ENCODE measurements around the gene TFG.
"Not testable (repeated sequence)": the region's sequence is repeated elsewhere in the genome, so short reads cannot be mapped to it uniquely, and the experiment has no call there.

The TFG gene

DNA sequence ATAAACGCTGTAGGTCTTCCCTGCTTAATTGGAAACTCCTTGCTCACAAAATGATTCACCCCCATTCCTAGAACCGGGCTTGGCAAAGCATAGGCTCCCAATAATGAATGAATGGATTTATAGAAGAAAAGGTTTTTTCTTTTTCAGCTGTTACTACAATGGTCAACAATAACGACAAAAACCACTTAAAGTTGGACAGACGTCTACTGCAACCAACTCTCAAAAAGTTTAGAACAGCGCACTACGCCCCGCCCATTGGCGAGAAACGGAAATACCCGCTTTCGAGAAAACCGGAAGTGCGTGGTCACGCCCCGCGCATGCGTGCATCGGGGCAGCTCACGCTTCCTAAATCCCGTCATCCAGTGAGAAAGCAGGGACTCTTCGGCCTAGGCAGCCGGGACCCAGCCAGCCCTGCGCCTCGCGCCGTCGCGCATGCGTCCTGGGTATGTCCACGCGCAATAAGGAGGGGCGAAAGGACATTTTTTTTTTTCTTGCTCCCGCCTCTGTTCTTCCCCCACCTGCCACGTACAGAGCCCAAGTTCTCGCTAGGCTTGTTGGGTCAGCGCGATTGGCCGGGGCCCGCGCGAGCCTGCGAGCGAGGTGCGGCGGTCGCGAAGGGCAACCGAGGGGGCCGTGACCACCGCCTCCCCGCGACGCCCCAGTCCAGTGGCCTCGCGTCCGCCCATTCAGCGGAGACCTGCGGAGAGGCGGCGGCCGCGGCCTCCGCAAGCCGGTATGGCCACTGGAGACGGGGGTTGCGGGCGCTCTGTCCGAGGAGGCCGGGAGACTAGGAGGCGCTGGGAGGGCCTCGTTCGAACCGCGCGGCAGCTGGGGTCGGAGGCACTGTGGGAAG, at the start of gene TFG:
TSS of gene TFG (plus strand) at position 506 of the 853 bp plus-strand sequence. CDS start 4,192 bp downstream, outside the sequence.
- intact Hi-C loops (cut with DNase I) = no loop called here
- peak; percentile 95 to 99 (median 96) for DNase-seq

- intact Hi-C loops (cut with DNase I); DNase-seq: not testable (repeated sequence)
These were observed 48.0 kb upstream of the TFG start for GRCh38 chr3:100661294-100661693.

- intact Hi-C loops (cut with DNase I) = no loop called here
- no peak for DNase-seq
These were observed 47.0 kb upstream of the TFG start for GRCh38 chr3:100662113-100662823.

DNA sequence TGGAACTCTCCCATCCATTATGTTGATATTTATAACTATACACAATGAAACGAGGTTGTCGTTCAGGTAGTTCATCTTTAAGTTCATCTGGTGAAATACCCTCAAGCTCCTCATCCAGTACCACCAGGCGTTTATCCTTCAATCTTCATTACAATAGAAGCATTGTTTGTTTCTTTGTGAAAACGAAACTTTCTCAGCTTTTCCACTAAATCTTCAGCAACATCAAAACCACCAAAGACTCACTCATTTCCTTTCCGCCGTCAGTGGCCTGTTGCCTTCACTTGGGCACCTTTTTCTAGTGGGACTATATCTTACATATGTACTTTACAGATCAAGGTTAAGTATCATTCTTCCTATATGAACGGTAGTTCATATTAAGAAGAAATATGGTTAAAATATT, 44.1 kb upstream of the TFG start:
- DNase-seq = no peak
- intact Hi-C loops (cut with DNase I) = no loop called here

DNA sequence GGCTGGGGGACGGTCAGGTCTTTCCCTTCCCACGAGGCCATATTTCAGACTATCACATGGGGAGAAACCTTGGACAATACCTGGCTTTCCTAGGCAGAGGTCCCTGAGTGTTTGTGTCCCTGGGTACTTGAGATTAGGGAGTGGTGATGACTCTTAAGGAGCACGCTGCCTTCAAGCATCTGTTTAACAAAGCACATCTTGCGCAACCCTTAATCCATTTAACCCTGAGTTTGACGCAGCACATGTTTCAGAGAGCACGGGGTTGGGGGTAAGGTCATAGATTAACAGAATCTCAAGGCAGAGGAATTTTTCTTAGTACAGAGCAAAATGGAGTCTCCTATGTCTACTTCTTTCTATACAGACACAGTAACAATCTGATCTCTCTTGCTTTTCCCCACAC, 42.6 kb upstream of the TFG start:
- DNase-seq; intact Hi-C loops (cut with DNase I): not testable (repeated sequence)

- intact Hi-C loops (cut with DNase I); DNase-seq: not testable (repeated sequence)
These were observed 42.0 kb upstream of the TFG start for GRCh38 chr3:100667316-100667715.

DNA sequence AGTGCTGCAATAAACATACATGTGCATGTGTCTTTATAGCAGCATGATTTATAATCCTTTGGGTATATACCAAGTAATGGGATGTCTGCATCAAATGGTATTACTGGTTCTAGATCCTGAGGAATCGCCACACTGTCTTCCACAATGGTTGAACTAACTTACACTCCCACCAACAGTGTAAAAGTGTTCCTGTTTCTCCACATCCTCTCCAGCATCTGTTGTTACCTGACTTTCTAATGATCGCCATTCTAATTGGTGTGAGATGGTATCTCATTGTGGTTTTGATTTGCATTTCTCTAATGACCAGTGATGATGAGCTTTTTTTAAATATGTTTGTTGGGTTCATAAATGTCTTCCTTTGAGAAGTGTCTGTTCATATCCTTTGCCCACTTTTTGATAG, 38.3 kb upstream of the TFG start:
- DNase-seq; intact Hi-C loops (cut with DNase I): not testable (repeated sequence)

DNA sequence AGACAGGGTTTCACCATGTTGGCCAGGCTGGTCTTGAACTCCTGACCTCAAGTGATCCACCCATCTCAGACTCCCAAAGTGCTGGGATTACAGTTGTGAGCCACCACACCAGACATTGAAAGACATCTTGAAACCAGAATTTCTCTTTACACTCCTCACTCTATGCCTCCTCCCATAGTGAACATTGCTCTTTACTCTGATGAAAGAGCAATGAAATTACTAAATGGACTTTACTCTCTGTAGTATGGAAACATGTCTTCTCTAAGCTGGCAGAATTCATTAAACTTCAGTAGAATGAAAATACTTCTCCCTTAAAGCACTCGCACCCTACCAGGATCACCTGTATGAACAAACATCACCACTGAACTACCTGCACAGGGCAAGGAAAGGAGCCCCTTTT, 27.8 kb upstream of the TFG start:
- intact Hi-C loops (cut with DNase I) = no loop called here
- DNase-seq = no peak

- intact Hi-C loops (cut with DNase I) = no loop called here
- DNase-seq = peak in 3 of 10 donors; percentile 68 to 80 (median 77)
These were observed 27.0 kb upstream of the TFG start for GRCh38 chr3:100682056-100682853.

- intact Hi-C loops (cut with DNase I) = no loop called here
- peak in 2 of 10 donors; percentile 39 to 56 for DNase-seq
These were observed 26.2 kb upstream of the TFG start for GRCh38 chr3:100682854-100683760.

GRCh38 chr3:100693225-100693624, 16.1 kb upstream of the TFG start:
- intact Hi-C loops (cut with DNase I) = no loop called here

DNA sequence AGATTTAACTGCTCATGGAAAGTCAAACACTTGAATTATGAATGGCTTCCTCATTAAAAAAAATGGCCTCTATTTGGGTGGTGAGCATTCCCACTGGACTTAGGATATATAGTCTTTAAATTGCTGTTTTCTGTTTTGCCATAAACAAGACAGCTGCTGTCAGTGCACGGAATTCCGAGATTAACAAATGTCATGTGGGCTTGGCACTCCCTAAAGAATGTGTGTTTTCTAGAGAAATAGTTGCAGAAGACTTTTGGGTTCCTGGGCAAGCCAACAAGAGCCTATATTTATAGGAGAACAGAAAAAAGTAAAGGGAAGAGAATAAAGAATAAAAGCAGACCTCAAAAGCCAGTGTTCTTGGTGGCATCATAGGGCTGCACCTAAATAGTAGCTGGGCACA, 13.6 kb upstream of the TFG start:
- no peak for DNase-seq
- intact Hi-C loops (cut with DNase I) = no loop called here

More at GRCh38 chr3:100693225-100693624, 16.1 kb upstream of the TFG start:
- no peak for DNase-seq

- intact Hi-C loops (cut with DNase I) = no loop called here
- DNase-seq = no peak
These were observed 13.1 kb upstream of the TFG start for GRCh38 chr3:100696161-100696560.

- no peak for DNase-seq
- intact Hi-C loops (cut with DNase I) = no loop called here
These were observed 12.1 kb upstream of the TFG start for GRCh38 chr3:100697172-100697571.

DNA sequence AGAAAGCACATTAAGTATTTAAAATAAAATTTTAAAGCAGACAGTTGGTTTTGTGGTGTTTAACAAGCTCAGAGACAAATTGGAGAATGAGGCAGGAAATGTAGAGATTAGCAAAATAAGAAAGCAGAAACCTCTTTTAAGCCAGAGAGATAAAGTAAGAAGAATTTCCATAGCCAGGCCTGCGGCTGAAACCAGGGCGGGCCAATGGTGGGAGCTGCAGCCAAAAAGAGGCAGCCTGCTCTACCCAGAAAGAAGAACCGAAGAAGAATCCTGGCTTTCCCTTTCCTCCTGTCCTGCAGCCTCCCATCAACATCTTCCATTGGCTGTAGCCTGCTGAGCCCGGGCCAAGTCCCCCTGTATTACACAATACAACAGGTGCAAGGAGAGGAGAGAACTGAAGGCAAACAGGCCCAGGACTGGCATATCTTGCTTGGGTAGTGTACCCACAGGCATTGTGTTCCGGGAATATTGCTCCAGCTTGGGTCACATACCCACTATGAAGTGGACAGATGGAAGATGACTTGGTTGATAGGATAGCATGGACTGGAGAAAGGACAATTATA, 11.5 kb upstream of the TFG start:
- no peak for DNase-seq
- intact Hi-C loops (cut with DNase I) = no loop called here

GRCh38 chr3:100698736-100699135, 10.6 kb upstream of the TFG start:
- no peak for DNase-seq
- intact Hi-C loops (cut with DNase I) = no loop called here

DNA sequence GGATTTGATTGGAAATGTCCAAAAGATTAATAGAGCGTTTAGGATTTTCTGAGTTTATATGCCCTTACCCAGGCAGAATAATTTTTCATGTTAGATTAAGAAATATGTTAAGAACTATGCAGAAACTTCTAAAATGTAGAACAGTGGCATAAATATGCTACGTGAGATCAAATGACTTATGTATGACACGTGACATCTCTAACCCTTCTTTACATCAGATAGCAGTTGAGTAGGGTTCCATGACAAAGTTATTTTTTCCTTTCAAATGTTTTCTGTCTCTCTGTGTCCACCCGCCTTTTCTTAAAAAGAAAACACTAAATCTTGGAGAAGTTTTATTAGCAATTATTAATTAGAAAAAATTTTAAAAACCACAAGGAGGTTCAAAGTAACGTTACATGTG, 8.6 kb upstream of the TFG start:
- DNase-seq = no peak
- intact Hi-C loops (cut with DNase I) = no loop called here

DNA sequence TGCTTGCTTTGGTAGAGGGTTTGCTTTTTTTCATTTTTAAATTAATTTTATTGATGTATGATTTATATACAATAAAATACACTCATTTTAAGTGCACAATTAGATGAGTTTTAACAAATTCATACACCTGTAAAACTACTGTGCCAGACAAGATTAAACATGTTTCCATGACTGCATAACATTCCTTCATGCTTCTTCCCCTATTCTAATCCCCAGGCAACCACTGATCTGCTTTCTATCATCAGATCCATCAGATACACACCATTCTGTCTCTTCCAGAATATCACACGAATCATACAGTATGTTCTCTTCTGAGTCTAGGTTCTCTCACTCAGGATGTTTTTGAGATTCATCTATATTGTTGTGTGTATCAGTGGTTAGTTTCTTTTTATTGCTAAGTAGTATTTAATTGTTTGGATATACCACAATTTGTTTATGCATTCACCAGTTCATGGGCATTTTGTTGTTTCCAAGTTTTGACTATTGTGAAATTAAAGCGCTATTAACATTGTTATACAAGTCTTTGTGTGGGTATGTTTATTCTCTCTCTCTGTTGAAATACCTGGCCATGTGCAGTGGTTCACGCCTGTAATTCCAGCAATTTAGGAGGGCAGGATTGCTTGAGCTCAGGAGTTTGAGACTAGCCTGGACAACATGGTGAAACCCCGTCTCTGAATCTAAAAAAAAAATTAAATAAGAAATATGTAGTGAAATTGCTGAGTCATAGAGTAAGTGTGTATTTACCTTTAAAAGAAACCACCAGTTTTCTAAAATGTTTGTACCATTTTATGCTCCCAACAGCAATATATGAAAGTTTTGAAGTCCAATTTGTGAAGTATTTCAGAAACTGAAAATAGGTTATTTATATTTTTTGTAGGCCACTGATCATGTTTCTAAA, 7.0 kb upstream of the TFG start:
- intact Hi-C loops (cut with DNase I) = no loop called here

DNA sequence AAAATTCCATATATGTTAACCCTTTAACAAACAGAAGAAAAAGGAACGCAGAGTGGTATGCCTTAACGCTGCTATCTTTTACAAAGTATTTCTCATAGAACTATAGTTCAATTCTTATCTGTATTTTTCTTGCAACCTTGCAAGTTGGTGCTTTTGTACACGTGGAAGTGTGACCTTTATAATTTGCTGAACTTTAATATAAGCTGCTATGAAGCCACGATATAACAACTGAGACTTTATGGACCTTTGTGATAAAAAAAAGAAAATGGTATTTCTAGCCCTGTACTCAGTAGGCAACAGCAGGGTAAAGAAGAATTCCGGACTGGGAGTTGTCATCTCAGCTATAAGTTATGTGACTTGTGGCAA, 6.3 kb upstream of the TFG start:
- intact Hi-C loops (cut with DNase I) = no loop called here
- DNase-seq = no peak

More for the DNA sequence above, 7.0 kb upstream of the TFG start:
- no peak for DNase-seq

All from posterior cingulate gyrus (tissue), 11 donors.